ENCODE data around the gene TMEM245.
"Not testable (repeated sequence)": the region's sequence is repeated elsewhere in the genome, so short reads cannot be mapped to it uniquely, and the experiment has no call there.

The TMEM245 gene

DNA sequence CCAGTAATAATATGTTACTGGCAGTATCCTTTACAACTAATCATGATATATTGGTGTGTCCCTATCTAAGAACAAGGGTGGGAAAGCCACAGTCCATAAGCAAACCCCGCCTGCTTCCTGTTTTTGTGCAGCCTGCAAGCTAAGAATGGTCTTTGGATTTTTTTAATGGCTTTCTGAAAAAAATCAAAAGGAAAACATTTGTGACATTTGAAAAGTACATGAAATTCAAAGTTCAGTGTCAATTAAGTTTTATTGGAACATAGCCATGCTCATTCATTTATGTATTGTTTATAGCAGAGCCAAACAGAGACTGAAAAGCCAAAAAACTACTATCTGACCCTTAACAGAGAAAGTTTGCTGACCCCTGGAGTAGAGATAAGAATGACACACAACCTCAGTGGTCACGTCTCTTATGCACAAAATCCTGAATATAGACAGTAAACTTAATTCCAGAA, 12.8 kb upstream of the TMEM245 start:
- DNase-seq (ENCODE audit: low spot score) = no peak

DNA sequence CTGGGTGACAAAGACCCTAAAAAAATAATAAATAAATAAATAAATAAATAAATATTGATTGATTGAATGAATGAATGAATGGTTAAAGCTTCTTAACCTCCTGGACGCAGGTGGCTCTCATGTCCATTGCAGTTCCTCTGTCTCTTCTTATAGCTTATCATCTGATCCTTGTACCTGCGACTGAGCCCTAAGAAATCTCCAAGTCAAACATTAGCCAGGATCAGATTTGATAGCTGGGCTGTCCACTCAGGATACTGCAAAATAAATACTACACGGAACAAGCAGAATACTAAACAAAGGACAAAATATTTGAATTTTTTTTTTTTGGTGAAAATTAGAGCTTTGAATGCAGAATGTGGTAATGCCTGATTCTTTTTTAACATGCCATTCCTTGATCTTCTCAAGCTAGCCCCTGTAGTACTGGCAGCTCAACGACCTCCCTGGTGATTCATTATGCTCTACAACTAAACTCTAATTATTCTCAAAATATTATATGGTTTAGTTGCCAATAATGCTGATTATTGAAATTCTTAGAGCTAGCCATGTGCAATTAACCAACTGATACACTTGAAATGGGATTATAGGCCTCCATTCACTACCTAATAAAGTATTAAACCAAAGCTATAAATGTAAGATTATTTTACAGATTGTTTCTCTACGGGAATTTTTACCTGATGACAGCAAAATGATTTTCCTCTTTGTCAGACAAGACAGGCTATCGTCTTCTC, 9.9 kb upstream of the TMEM245 start:
- no peak for DNase-seq (ENCODE audit: low spot score)

DNA sequence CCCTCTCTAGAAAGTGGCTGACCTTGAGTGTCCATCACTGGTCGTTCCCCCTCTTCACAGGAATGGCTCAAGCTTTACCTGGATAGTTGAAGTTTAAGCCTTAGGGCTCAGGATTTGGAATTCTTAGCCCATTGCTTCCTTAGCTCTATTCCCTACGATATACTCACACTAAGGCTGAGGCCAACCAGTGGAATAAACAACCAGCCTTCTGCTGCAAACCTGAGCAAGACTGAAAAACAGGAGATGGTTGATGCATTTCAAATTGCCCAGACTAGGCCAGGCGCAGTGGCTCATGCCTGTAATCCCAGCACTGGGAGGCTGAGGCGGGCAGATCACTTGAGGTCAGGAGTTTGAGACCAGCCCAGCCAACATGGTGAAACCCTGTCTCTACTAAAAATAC, 6.9 kb upstream of the TMEM245 start:
- not testable (repeated sequence) for DNase-seq (ENCODE audit: low spot score)

DNA sequence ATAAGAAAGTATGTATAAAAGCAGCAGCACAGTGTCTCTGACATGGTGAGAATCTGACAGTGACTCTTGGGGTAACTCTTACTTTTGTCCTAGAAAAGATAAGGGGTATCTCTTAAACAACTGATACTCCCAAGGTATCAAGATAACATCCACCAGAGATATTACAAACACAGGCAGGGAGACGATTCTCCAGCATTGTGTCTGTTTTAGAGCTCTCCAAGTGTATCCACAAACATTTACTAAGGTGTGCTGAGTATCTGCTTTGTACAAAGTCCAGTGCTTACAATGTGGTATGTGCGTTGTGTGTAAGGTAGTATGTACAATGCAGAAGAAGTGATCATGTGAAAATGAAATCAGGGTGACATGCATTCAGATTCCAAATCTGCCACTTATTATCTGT, 4.4 kb upstream of the TMEM245 start:
- DNase-seq (ENCODE audit: low spot score) = no peak

DNA sequence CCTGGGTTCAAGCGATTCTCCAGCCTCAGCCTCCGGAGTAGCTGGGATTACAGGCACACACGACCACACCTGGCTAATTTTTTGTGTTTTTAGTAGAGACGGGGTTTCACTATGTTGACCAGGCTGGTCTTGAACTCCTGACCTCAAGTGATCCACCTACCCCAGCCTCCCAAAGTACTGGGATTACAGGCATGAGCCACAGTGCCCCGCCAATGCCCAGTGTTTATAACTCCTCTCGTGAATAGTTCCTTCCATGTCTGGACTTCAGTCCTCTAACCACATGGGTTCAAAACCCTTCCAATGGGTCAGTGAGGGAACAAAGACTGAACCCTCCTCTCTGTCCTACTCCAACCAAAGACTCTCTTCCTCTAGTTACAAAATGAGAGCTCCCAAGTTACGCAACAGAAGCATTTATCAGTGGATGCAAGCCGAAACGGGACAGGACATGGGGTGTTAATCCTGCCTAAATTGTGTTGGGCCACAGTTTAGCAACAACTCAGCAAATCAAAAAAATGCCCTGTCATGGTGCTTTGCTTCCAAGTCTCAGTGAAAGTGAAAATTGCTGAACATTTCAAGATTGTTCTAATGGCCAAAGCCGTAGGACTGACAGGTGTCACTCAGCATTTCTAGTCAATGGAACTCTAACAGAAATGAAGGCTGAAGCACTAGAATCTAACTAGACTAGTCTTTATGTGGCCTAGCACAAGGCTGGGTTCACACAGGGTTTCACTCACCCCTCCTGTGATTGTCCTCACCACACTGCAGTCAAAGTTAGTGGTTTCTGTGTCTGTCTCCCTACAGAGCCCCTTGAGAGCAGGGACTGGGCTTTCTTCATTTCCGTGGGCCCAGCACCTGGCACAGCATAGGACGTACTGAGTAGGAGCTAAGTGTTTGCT, 3.2 kb upstream of the TMEM245 start:
- DNase-seq (ENCODE audit: low spot score) = no peak

DNA sequence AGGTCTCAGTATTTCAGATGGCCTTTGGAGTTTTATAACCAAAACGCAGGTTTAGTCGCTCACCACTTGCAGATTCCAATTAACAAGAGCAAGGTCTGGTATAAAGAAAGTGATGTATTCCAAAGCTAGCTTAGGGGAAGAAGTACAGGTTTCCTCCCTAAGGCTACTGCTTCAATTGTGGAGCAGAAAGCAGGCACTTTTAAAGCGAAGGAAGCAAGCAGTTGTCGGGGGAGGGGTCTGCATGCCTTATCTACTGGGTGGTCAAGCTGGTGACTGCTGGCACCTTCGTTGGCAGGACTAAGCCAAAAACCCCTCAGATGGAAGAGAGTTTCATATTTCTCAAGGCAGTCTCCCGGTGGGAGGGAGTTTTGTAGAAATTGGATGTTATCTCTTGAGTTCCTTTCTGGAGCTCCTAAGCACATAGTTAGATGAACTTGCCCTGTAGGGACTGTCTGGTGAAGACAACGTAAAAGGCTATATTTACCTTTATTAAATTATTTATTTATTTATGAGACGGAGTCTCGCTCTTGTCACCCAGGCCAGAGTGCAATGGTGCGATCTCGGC, 1.6 kb upstream of the TMEM245 start:
- DNase-seq (ENCODE audit: low spot score) = no peak

DNA sequence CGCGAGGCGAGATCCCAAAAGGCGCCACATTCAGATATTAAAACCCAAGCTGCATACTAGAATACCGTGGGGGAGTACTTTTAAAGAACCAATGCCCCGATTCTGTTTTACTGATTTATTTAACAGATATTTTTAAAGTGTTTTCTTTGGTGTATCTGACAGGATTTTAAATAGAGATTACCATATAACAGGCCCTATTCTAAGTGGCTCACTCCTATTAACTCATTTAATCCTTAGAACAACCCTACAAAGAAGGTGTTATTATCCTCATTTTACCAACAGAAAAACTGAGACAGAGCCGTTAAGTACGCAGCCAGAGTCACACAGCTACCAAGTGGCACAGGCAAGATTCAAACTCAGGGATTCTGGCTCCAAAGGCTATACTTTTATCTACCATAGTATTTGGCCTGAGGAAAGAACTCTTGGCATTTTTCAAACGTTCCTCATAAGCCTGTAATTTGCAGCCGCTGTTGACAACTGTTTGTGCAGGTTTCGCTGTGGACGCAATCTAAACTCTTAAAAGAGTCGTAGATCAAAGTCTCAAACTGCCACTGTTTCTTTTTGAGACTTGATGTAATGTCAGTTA, 550 bp upstream of the TMEM245 start:
- DNase-seq (ENCODE audit: low spot score) = no peak

DNA sequence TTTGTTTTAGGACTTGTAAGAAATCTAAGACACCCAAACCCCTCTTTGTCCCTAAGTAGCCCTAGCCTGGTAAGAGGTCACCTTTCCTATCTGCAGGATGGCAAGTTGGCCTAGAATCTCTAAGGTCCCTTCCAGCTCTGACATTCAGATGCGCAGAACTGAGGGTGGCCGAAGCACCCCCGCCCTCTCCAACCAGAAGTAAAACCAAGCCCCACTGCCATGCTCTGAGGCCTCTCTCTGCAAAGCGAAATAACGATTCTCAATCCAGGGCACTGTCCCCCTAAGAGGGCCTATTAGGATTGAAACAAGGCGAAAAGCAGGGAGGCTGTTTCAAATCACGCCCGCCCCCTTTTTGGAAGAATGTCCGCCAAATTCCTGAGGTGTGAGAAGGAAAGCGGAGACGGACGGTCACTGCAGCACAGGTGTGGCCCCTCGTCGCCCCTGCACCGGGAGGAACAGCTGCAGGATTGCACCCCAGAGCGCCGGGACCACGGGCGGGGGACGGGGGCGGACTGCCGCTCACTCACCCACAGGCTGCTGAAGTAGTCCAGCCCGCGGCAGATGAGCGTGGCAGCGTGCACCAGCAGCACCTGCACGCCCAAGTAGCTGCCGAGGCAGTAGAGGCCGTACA, 824 bp downstream of the TMEM245 start:
- peak; percentile 44 for DNase-seq (ENCODE audit: low spot score)

DNA sequence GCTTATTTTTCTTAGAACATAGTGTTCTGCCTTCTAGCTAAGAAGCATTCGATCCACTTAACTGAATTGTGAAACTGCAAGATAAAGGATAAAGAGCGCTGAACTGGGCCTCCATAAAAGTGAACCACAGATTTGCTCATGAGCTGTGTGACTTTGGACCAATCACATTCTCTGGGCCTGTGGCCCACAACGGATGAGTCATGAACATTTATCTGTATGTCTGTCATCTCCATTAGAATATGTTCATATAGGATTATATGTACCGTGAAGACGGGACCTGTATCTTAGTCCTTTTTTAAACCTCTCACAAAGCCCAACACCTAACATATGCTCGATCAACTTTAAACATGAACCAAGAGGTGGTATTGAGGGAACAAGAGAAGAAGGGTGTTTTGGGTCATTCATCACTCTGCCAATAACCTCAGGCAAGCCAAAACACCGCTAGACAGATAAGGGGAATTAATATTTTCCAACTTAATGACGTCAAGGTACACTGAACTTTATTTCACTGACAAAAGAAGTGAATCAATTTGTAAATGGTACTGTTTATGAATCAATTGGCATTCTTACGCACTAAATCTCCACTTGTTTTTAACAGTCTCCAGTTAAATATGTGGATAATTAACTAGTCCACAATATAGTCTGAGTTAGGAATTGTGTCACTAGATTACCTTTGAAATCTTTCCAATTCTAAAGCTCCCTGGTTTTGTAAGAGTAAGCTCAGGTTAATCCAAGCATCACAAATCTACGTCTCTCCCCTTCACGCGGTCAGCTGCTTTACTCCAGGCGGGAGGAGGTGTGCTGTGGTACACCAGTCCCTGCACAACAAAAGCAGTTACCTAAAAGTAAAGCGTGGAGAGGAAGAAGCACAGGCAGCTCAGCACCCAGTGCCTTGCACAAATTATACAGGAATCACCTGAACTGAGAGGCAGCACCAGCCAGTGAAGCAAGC, 1.6 kb downstream of the TMEM245 start:
- DNase-seq (ENCODE audit: low spot score) = peak; percentile 97

DNA sequence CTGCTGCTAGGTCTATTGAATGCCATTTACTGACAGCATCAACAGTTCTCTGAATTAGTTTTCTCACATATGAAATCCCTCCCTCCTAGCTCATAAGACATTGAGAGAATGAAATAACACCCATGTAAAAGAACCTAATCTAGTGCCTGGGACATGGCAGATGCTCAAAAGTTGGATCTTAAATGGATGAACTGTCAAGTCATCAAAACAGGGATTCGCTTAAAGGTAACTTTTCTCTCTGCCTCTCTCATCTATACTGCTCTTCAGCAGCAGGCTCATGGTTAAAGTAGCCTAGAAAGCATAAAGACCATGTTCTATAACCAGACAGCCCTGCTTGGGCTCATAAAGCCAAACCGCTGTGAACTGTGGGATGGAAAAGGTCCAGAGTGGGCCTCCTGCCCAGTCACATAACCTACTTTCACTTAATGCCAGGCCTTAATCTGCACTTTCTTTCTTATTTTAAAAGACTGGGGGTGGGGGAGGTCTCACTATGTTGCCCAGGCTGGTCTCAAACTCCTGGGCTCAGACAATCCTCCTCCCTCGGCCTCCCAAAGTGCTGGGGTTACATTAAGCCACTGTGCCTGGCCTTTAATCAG, 3.7 kb downstream of the TMEM245 start:
- no peak for DNase-seq (ENCODE audit: low spot score)

DNA sequence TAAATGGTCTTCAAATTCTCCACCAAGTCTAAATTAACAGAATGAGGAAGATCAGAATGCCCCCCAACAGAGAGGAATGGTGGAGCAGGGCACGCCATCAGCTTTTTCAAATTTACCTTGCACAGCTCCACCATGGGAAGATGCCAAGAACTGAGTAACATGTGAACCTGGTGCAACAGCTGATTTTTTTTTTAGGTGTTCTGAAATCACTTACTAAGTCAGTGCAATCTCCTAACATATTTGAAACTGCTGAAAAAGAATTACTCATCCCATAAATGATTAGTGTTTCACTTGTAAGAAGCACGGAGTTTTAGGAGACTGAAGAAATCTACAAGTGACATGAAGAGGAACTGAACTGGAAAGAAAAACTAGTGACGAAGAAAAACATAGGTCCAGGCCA, 5.1 kb downstream of the TMEM245 start:
- DNase-seq (ENCODE audit: low spot score) = peak; percentile 44

DNA sequence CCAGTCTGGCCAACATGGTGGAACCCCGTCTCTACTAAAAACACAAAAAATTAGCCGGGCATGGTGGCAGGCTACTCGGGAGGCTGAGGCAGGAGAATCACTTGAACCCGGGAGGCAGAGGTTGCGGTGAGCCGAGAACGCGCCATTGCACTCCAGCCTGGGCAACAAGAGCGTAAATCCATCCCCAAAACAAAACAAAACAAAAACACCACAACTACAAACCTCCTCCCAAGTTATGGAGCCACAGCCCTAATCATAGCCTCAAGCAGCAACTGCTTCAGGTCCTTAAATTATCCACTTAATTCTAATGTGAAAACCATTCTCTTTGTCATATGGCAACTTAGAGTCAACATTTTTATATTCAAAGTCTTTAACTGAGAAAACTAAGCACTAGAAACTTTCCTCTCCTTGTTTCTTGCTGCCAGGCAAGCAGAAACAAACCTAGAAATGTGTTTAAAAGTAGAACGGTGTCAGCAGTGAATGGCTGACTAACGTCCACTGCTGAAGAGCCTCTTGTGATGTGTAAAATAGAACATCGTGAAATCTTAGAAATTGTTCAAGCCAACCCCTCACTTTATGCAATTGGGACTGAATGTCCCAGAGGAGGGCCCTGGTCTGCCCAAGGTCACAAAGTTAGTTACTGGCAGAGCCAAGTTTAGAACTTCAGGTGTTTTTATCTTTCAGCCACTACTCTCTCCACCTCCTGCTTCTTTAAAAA, 5.7 kb downstream of the TMEM245 start:
- no peak for DNase-seq (ENCODE audit: low spot score)

DNA sequence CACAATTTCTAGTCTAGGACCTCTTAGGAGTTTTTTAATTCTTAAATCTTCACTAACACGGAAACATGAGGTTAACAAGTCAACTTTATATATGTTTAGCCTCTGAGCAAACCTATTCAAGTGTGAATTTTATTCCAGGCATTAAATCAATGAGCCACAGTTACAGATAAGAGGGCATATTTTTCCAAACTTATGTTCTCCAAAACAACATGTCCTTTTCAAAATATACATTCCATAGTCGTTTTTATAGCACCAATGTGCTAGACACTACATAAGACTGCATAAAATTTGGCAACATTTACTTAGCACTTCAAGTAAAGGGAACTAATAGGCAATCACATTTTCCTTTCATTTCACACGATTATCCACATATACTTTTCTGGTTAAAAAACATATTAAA, 6.5 kb downstream of the TMEM245 start:
- no peak for DNase-seq (ENCODE audit: low spot score)

DNA sequence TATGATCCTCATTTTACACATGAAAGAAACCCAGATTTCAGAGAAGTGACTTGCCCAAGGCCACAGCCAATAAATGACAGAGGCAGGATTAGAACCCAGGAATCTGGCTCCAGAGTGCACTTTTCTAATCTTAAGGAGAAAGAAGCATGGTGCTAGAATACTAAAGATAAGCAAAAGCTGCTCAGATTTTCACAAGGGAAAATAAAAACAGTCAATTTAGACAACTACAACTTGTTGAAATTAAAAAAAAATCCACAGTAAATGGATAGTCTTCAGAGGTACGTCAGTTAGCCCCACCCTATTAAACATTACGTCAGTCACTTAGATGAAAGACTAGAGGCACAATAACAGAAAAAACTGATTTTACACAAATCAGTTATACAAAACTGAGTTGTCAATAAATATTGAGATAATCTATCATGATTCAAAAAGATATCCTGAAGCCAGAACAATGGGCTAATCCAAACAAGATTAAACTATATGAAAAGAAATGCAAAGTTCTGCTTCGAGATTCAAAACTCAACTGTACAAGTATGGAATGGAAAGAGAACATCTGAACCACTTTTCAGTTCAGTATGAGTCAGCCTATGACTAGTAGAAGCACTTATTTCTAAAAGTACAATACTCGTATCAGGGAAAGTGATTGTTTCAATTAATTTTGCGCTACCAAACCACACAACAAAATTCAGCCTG, 9.3 kb downstream of the TMEM245 start:
- peak; percentile 79 for DNase-seq (ENCODE audit: low spot score)

DNA sequence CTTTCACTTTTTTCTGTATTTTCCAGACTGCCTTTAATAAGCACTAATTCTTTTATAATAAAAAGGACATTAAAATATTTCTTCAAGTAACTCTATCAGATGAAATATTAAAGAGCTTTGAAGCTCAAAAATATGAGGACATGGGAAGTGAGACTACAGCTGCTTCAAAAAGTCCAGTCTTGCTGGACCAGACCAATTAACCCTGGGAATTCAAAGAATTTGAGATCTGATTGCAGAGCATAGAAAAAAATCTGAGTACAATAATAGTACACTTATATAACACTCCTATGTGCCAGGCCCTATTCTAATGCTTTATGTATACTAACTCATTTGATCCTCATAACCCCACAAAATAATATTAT, 9.8 kb downstream of the TMEM245 start:
- DNase-seq (ENCODE audit: low spot score) = no peak

DNA sequence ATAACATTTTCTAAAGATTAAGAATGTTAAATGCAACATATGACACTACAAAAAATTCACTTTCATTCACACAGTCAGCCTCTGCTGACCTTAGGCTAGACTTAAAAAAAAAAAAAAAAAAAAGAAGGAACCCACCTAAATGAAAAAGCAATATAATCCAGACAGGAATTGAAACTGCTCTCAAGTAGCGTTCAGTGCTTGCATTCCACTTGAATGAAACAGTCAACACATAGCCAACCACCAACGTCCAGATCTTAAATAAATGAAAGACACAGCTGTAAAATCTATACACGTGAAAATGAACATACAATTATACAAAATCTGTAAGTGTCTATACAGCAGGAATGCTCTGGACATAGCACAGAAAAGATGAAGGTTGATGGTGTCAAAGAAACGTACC, 11.4 kb downstream of the TMEM245 start:
- no peak for DNase-seq (ENCODE audit: low spot score)

DNA sequence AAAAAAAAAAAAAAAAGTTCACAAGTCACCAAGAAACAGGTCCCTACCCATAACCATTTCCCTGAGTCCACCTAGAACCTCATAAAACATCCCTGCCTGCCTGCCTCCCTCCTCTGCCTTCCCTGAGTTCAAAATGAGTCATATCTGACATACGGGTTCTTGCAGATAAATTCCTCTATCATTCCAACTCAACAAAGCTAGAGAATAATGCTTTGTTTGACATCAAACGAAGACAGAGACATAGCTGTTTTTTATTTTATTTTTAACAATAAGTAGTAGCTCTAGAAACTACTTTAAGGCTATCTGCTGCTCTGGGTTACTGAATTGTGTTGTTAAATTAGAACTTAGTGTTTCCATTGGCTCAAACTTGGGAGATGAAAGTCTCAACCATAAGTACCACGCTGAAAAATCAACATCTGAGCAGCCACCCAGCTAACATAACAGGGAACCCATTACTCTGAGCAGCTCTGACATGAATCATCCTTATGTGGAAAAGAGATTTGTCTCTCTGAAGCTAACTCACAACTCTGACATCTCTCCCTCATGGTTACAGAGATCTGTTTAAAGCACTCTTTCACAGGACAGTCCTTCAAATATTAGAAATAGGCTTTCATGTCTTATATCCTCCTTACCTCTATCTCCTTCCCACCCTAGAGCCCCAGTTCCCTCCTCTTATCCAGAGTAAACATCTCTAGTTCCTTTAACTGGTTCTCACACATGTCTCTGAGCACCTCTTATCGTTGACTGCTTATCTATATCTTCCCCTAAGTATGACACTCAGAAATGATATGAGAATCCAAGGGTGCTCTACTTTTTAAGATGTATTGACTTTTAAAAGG, 12.1 kb downstream of the TMEM245 start:
- DNase-seq (ENCODE audit: low spot score) = peak; percentile 53

DNA sequence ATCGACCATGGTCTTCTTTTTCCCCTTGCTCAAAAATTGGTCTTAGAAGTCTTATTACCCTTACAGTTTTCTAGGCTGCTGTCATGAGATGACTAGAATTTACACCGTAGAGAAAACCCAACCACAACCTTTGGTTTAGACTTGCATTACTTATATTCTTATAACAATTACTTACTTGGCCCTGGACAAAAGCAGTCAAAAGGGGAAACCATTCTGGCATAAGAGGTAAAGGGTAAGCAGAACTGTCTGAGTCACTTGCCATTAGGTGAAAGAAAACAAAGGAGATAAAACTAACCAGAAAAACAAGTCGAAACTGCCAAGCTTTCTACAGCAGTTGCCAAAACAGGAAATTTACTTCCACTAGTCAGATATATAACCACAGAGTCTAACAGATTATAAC, 17.9 kb downstream of the TMEM245 start:
- DNase-seq (ENCODE audit: low spot score) = no peak

Data from RKO (cell line).